ENCODE results near the gene NRG2. TPM values are rescaled to one million over a fixed set of nuclear protein-coding genes. Genes with fewer than 3 reads are reported as not detected.

NRG2 gene
- total RNA-seq, 4 donors from 2014 or later, result 5.3 to 8.8 (median 7.5) TPM

- TF ChIP-seq CTCF (IDR thresholded peaks at IDR 0.05), result no peak
- no peak for TF ChIP-seq POLR2A (IDR thresholded peaks at IDR 0.05)
- WGBS, 2 donors, result 68 to 69% methylated on average over 1 of the region's 1 CpG
- no peak for DNase-seq (ENCODE audit: low spot score in 2 of 2)
- no peak overlapping the region for H3K4me3 ChIP-seq (ENCODE audit: low read depth, poor library complexity, severe bottlenecking)
- intact Hi-C loops (cut with DNase I; ENCODE audit: low total_unique reads), result no loop called here
These were observed 80.7 kb downstream of the NRG2 start for GRCh38 chr5:139962445-139962844.

GRCh38 chr5:139961435-139962157 lies 81.5 kb downstream of the NRG2 start:
- DNase-seq (ENCODE audit: low spot score in 2 of 2), result peak in 1 of 2 donors; percentile 58

GRCh38 chr5:139960723-139961383 lies 82.2 kb downstream of the NRG2 start:
- WGBS, 2 donors, result 70 to 74% methylated on average over 9 of the region's 9 CpGs
- no peak overlapping the region for H3K4me3 ChIP-seq (ENCODE audit: low read depth, poor library complexity, severe bottlenecking)
- intact Hi-C loops (cut with DNase I; ENCODE audit: low total_unique reads), result no loop called here
- TF ChIP-seq POLR2A (IDR thresholded peaks at IDR 0.05) (no peak), CTCF (IDR thresholded peaks at IDR 0.05) (no peak)
- DNase-seq (ENCODE audit: low spot score in 2 of 2), result peak in 1 of 2 donors; percentile 67

More at GRCh38 chr5:139961435-139962157, 81.5 kb downstream of the NRG2 start:
- TF ChIP-seq POLR2A (IDR thresholded peaks at IDR 0.05) (no peak), CTCF (IDR thresholded peaks at IDR 0.05) (no peak)
- intact Hi-C loops (cut with DNase I; ENCODE audit: low total_unique reads), result no loop called here
- no peak overlapping the region for H3K4me3 ChIP-seq (ENCODE audit: low read depth, poor library complexity, severe bottlenecking)
- WGBS, 2 donors, result 73 to 89% methylated on average over 5 of the region's 5 CpGs

- intact Hi-C loops (cut with DNase I; ENCODE audit: low total_unique reads), result no loop called here
- WGBS, 2 donors, result 80 to 87% methylated on average over 4 of the region's 4 CpGs
- no peak overlapping the region for H3K4me3 ChIP-seq (ENCODE audit: low read depth, poor library complexity, severe bottlenecking)
- no peak for DNase-seq (ENCODE audit: low spot score in 2 of 2)
- TF ChIP-seq POLR2A (IDR thresholded peaks at IDR 0.05) (no peak), CTCF (IDR thresholded peaks at IDR 0.05) (no peak)
These were observed 84.5 kb downstream of the NRG2 start for GRCh38 chr5:139958432-139959148.

GRCh38 chr5:139956342-139956741 lies 86.8 kb downstream of the NRG2 start:
- no peak overlapping the region for H3K4me3 ChIP-seq (ENCODE audit: low read depth, poor library complexity, severe bottlenecking)
- intact Hi-C loops (cut with DNase I; ENCODE audit: low total_unique reads), result no loop called here
- 86 to 92% methylated on average over 4 of the region's 4 CpGs for WGBS, 2 donors
- no peak for DNase-seq (ENCODE audit: low spot score in 2 of 2)
- TF ChIP-seq POLR2A (IDR thresholded peaks at IDR 0.05), result no peak
- no peak for TF ChIP-seq CTCF (IDR thresholded peaks at IDR 0.05)
